IPS-11a (cell line): Measurements from ENCODE around the gene SHANK1.

Experiments used
- H3K4me3 ChIP-seq: one replicate; pipeline ENCODE4 v1.5.1; 2013; ENCODE audit warnings: low read depth, low read length, control low read depth

The SHANK1 gene

GRCh38 chr19:50729894-50730293 lies 10.3 kb upstream of the SHANK1 start:
- no peak overlapping the region for H3K4me3 ChIP-seq

GRCh38 chr19:50728084-50728737 lies 8.6 kb upstream of the SHANK1 start:
- H3K4me3 ChIP-seq = peak overlapping the region; percentile 4

GRCh38 chr19:50725911-50726230 lies 6.3 kb upstream of the SHANK1 start:
- peak overlapping the region; percentile 77 for H3K4me3 ChIP-seq

GRCh38 chr19:50725218-50725910 lies 5.8 kb upstream of the SHANK1 start:
- H3K4me3 ChIP-seq = peak overlapping the region; percentile 77

- H3K4me3 ChIP-seq = peak overlapping the region; percentile 77
Measured at GRCh38 chr19:50724522-50725217, 5.1 kb upstream of the SHANK1 start.

GRCh38 chr19:50723735-50724521 lies 4.3 kb upstream of the SHANK1 start:
- H3K4me3 ChIP-seq = peak overlapping the region; percentile 67

GRCh38 chr19:50723069-50723468 lies 3.5 kb upstream of the SHANK1 start, which contains the start of gene CLEC11A:
Gene CLEC11A (plus strand): TSS chr19:50723364. CDS start chr19:50723526, 162 bp downstream.
- H3K4me3 ChIP-seq = peak within 1 kb of the TSS; percentile 67

GRCh38 chr19:50722201-50723013 lies 2.8 kb upstream of the SHANK1 start:
- no peak overlapping the region for H3K4me3 ChIP-seq

GRCh38 chr19:50721441-50722137 lies 2.0 kb upstream of the SHANK1 start:
- no peak overlapping the region for H3K4me3 ChIP-seq

- H3K4me3 ChIP-seq = no peak overlapping the region
Measured at GRCh38 chr19:50720921-50721381, 1.3 kb upstream of the SHANK1 start.

GRCh38 chr19:50720181-50720920 lies 749 bp upstream of the SHANK1 start:
- H3K4me3 ChIP-seq = no peak overlapping the region

GRCh38 chr19:50719119-50719435 lies 525 bp downstream of the SHANK1 start:
- H3K4me3 ChIP-seq = peak overlapping the region; percentile 33

GRCh38 chr19:50718255-50719118 lies 1.1 kb downstream of the SHANK1 start:
- H3K4me3 ChIP-seq = peak overlapping the region; percentile 33

GRCh38 chr19:50717891-50718254 lies 1.7 kb downstream of the SHANK1 start:
- peak overlapping the region; percentile 27 for H3K4me3 ChIP-seq

- no peak overlapping the region for H3K4me3 ChIP-seq
Measured at GRCh38 chr19:50717026-50717723, 2.4 kb downstream of the SHANK1 start.

GRCh38 chr19:50716178-50717025 lies 3.2 kb downstream of the SHANK1 start:
- H3K4me3 ChIP-seq = no peak overlapping the region
